KMS-11 (cell line): ENCODE data around the gene MAML2.

Experiments used
- H2AFZ ChIP-seq: fragments of 200-600 bp; sonication (generic); 2 replicates; pipeline ENCODE4 v1.6.1; 2016; ENCODE audit warnings: antibody characterized with exemption, mixed run types, low read depth
- H3K27ac ChIP-seq: fragments of 200-600 bp; sonication (generic); 2 replicates; pipeline ENCODE4 v1.6.1; 2016; ENCODE audit warnings: mild to moderate bottlenecking, mixed run types
- H3K27me3 ChIP-seq: fragments of 200-600 bp; sonication (generic); 2 replicates; pipeline ENCODE4 v1.6.1; 2017; ENCODE audit warnings: mild to moderate bottlenecking, low read depth, mixed run types, moderate library complexity; ENCODE audit not compliant: insufficient read depth
- H3K36me3 ChIP-seq: fragments of 200-600 bp; sonication (generic); 2 replicates; pipeline ENCODE4 v1.6.1; 2017; ENCODE audit warnings: mild to moderate bottlenecking, mixed run types; ENCODE audit not compliant: insufficient read depth
- H3K4me1 ChIP-seq: fragments of 200-600 bp; sonication (generic); 2 replicates; pipeline ENCODE4 v1.6.1; 2016; ENCODE audit warnings: mild to moderate bottlenecking, low read depth, mixed run types; ENCODE audit not compliant: poor library complexity, severe bottlenecking
- H3K4me2 ChIP-seq: fragments of 200-600 bp; sonication (generic); 2 replicates; pipeline ENCODE4 v1.7.0; 2016; ENCODE audit warnings: mild to moderate bottlenecking, mixed run types
- H3K4me3 ChIP-seq: fragments of 200-600 bp; sonication (generic); IDR thresholded peaks from 2 replicates; pipeline ENCODE4 v1.6.1; 2017; ENCODE audit warnings: low read depth, low read length, mixed read lengths; ENCODE audit not compliant: insufficient read depth
- H3K79me2 ChIP-seq: fragments of 200-600 bp; sonication (generic); 2 replicates; pipeline ENCODE4 v1.6.1; 2016; ENCODE audit warnings: low read depth, mixed run types; ENCODE audit not compliant: insufficient read depth
- H3K9ac ChIP-seq: fragments of 200-600 bp; sonication (generic); 2 replicates; pipeline ENCODE4 v1.6.1; 2016; ENCODE audit warnings: mild to moderate bottlenecking, mixed run types
- H4K20me1 ChIP-seq: fragments of 200-600 bp; sonication (generic); 2 replicates; pipeline ENCODE4 v1.6.1; 2016; ENCODE audit warnings: mild to moderate bottlenecking, mixed run types; ENCODE audit not compliant: insufficient read depth
- CTCF ChIP-seq: fragments of 200-600 bp; sonication (generic); conservative IDR thresholded peaks from 2 replicates; pipeline ENCODE4 v1.6.1; 2017; ENCODE audit warnings: low read depth, mild to moderate bottlenecking, antibody characterized with exemption, low read length, moderate library complexity, mixed read lengths

Gene MAML2

GRCh38 chr11:95939091-95939490, 403.9 kb downstream of the MAML2 start:
- Histone ChIP-seq H3K27ac (no peak overlapping the region), H3K4me2 (no peak overlapping the region)
- TF ChIP-seq CTCF = no peak

GRCh38 chr11:95937358-95937757, 405.6 kb downstream of the MAML2 start:
- Histone ChIP-seq H3K79me2 (no peaks in the 10 kb centered on the region), H3K9ac (no peak overlapping the region), H4K20me1 (no peaks in the 10 kb centered on the region), H3K4me3 (no peak overlapping the region), H3K27ac (no peak overlapping the region), H3K4me2 (no peak overlapping the region), H3K4me1 (no peaks in the 10 kb centered on the region), H3K27me3 (no peaks in the 10 kb centered on the region), H3K36me3 (no peaks in the 10 kb centered on the region), H2AFZ (no peak overlapping the region)
- no peak for TF ChIP-seq CTCF

More at GRCh38 chr11:95939091-95939490, 403.9 kb downstream of the MAML2 start:
- H2AFZ ChIP-seq = no peak overlapping the region
- H3K9ac ChIP-seq = no peak overlapping the region
- no peaks in the 10 kb centered on the region for H3K27me3 ChIP-seq
- no peaks in the 10 kb centered on the region for H4K20me1 ChIP-seq
- no peaks in the 10 kb centered on the region for H3K79me2 ChIP-seq
- H3K36me3 ChIP-seq = no peaks in the 10 kb centered on the region
- no peak overlapping the region for H3K4me3 ChIP-seq
- no peaks in the 10 kb centered on the region for H3K4me1 ChIP-seq

GRCh38 chr11:95933594-95933993, 409.4 kb downstream of the MAML2 start:
- H3K9ac ChIP-seq = no peak overlapping the region
- H3K27me3 ChIP-seq = no peaks in the 10 kb centered on the region
- no peaks in the 10 kb centered on the region for H3K4me1 ChIP-seq
- no peaks in the 10 kb centered on the region for H3K36me3 ChIP-seq
- TF ChIP-seq CTCF = no peak
- H4K20me1 ChIP-seq = no peaks in the 10 kb centered on the region
- H3K27ac ChIP-seq = no peak overlapping the region
- H3K4me2 ChIP-seq = no peak overlapping the region
- H2AFZ ChIP-seq = no peak overlapping the region
- H3K4me3 ChIP-seq = no peak overlapping the region
- H3K79me2 ChIP-seq = no peaks in the 10 kb centered on the region

- Histone ChIP-seq H3K4me3 (no peak overlapping the region), H3K9ac (no peak overlapping the region), H2AFZ (no peak overlapping the region), H4K20me1 (no peaks in the 10 kb centered on the region), H3K36me3 (no peaks in the 10 kb centered on the region), H3K4me2 (no peak overlapping the region), H3K27me3 (no peaks in the 10 kb centered on the region), H3K79me2 (no peaks in the 10 kb centered on the region), H3K4me1 (no peaks in the 10 kb centered on the region), H3K27ac (no peak overlapping the region)
- TF ChIP-seq CTCF = no peak
These were observed 411.1 kb downstream of the MAML2 start for GRCh38 chr11:95931916-95932315.
